HepG2 (cell line): ENCODE data around the gene KANSL1L. TPM values are rescaled to one million over a fixed set of nuclear protein-coding genes. Genes with fewer than 3 reads are reported as not detected.

Source experiments
- AHDC1 ChIP-seq: sonication (generic); formaldehyde crosslinking; IDR thresholded peaks from 2 replicates; pipeline ENCODE4 v1.5.1; 2020; ENCODE audit warnings: mild to moderate bottlenecking, missing genetic modification reagents, borderline replicate concordance
- BCLAF1 ChIP-seq: fragments of 450-650 bp; IDR thresholded peaks from 2 replicates; pipeline ENCODE4 v1.6.1; 2017; ENCODE audit warnings: mild to moderate bottlenecking
- ETV6 ChIP-seq: sonication (generic); formaldehyde crosslinking; conservative IDR thresholded peaks from 2 replicates; pipeline ENCODE4 v1.4.0; 2020; ENCODE audit warnings: missing genetic modification reagents
- HMGA1 ChIP-seq: sonication (generic); formaldehyde crosslinking; conservative IDR thresholded peaks from 2 replicates; pipeline ENCODE4 v1.4.0; 2020; ENCODE audit warnings: missing genetic modification reagents
- MXD4 ChIP-seq: IDR thresholded peaks from 2 replicates; pipeline ENCODE4 v1.6.1; 2016; ENCODE audit warnings: mild to moderate bottlenecking, missing biosample characterization, missing genetic modification reagents
- PBX3 ChIP-seq: sonication (generic); formaldehyde crosslinking; IDR thresholded peaks from 2 replicates; pipeline ENCODE4 v1.8.1; 2023; ENCODE audit warnings: missing genetic modification reagents, inconsistent platforms, borderline replicate concordance
- PHF21A ChIP-seq: sonication (generic); formaldehyde crosslinking; IDR thresholded peaks from 2 replicates; pipeline ENCODE4 v1.5.0; 2020; ENCODE audit warnings: mild to moderate bottlenecking, missing genetic modification reagents
- SRSF4 ChIP-seq: fragments of 200-400 bp; formaldehyde crosslinking; IDR thresholded peaks from one replicate; pipeline ENCODE4 v1.6.1; 2018; ENCODE audit warnings: mild to moderate bottlenecking, low read depth, low read length, moderate library complexity; ENCODE audit not compliant: poor library complexity, severe bottlenecking
- ZBTB21 ChIP-seq: sonication (generic); formaldehyde crosslinking; IDR thresholded peaks from 2 replicates; pipeline ENCODE4 v1.4.0; 2020; ENCODE audit warnings: missing genetic modification reagents
- ZEB1 ChIP-seq: IDR thresholded peaks from 2 replicates; pipeline ENCODE4 v1.6.1; 2012; ENCODE audit warnings: mild to moderate bottlenecking, low read depth, inconsistent platforms; ENCODE audit not compliant: insufficient replicate concordance
- ZMYM2 ChIP-seq: sonication (generic); formaldehyde crosslinking; IDR thresholded peaks from 2 replicates; pipeline ENCODE4 v1.8.0; 2022; ENCODE audit warnings: mild to moderate bottlenecking, missing genetic modification reagents
- ZNF383 ChIP-seq: sonication (generic); formaldehyde crosslinking; IDR thresholded peaks from 2 replicates; pipeline ENCODE4 v1.4.0; 2020; ENCODE audit warnings: missing genetic modification reagents, mild to moderate bottlenecking, borderline replicate concordance
- ZNF549 ChIP-seq: sonication (generic); formaldehyde crosslinking; IDR thresholded peaks from 2 replicates; pipeline ENCODE4 v1.5.0; 2020; ENCODE audit warnings: missing genetic modification reagents
- ZNF552 ChIP-seq: sonication (generic); formaldehyde crosslinking; IDR thresholded peaks from 2 replicates; pipeline ENCODE4 v1.9.0; 2022; ENCODE audit warnings: missing genetic modification reagents, mild to moderate bottlenecking, borderline replicate concordance
- ZNF563 ChIP-seq: sonication (generic); formaldehyde crosslinking; IDR thresholded peaks from 2 replicates; pipeline ENCODE4 v1.8.0; 2022; ENCODE audit warnings: mild to moderate bottlenecking, moderate library complexity, missing genetic modification reagents
- ZNF589 ChIP-seq: sonication (generic); formaldehyde crosslinking; conservative IDR thresholded peaks from 2 replicates; pipeline ENCODE4 v1.8.0; 2022; ENCODE audit warnings: mild to moderate bottlenecking, moderate library complexity, missing genetic modification reagents
- polyA plus RNA-seq, 8 experiments: library from polyadenylated mRNA; depleted of rRNA in 3 of 8; stranded (reverse) in 7 of 8; unstranded in 1 of 8; fragments of >200 nt; fragmentation: Illumina TruSeq in 4 of 8; extraction: Trizol in 4 of 8; gene quantifications; 2 replicates each; pipeline versions ENCODE4 v1.2.1 to v1.2.3, GENCODE V29; 2011 to 2016; ENCODE audit warnings: low read depth in 4 of 8, missing spikeins in 1 of 8, mixed read lengths in 1 of 8; ENCODE audit not compliant: insufficient read depth in 1 of 8
- total RNA-seq, 5 experiments: library from RNA; depleted of rRNA; stranded (reverse); fragments of >200 nt; fragmentation: Illumina TruSeq; extraction: Trizol; gene quantifications; 2 replicates each; pipeline ENCODE4 v1.2.3, GENCODE V29; 2016; ENCODE audit warnings: low read depth in 1 of 5

Gene KANSL1L
- total and polyA plus RNA-seq, 2 of the 13 experiments (the other 11 are each of a cell fraction or from before 2014, with no cell fraction given): 5.4 to 10.3 TPM

GRCh38 chr2:210171309-210172218 is at the start of gene KANSL1L (continued):
- TF ChIP-seq AHDC1 (0 out of 2 replicates have a peak, but pooled peaks have one; percentile 25), ZNF383 (CRISPR knock-in tag) (no peak), ZEB1 (peak; percentile 72), ZBTB21 (CRISPR knock-in tag) (no peak), HMGA1 (CRISPR knock-in tag) (no peak), BCLAF1 (no peak), ZNF589 (no peak), SRSF4 (no peak), MXD4 (peak; percentile 76; the same call in 1 of the 2 replicates), ZNF563 (CRISPR knock-in tag) (peak; percentile 77), ZNF552 (CRISPR knock-in tag) (no peak), ZMYM2 (CRISPR knock-in tag) (peak; percentile 67; the same call in 1 of the 2 replicates), ETV6 (CRISPR knock-in tag) (0 out of 2 replicates have a peak, but pooled peaks have one; percentile 33), PHF21A (CRISPR knock-in tag) (peak; percentile 52; the same call in 1 of the 2 replicates), ZNF549 (CRISPR knock-in tag) (no peak), PBX3 (CRISPR knock-in tag) (no peak)
